Liver (tissue), 3 donors: ENCODE measurements around the gene COL20A1.

Experiments
- FOXA1 ChIP-seq: IDR thresholded peaks from 2 replicates; pipeline ENCODE4 v1.6.1; 2016; ENCODE audit warnings: antibody characterized with exemption
- JUND ChIP-seq, 2 donors: IDR thresholded peaks; 2 replicates each; pipeline ENCODE4 v1.6.1; 2016; ENCODE audit warnings: antibody characterized with exemption in 2 of 2
- RAD21 ChIP-seq, 2 donors: IDR thresholded peaks; 2 replicates each; pipeline ENCODE4 v1.6.1; 2016; ENCODE audit warnings: antibody characterized with exemption in 2 of 2, mild to moderate bottlenecking in 2 of 2
- SP1 ChIP-seq: IDR thresholded peaks from 2 replicates; pipeline ENCODE4 v1.6.1; 2018; ENCODE audit warnings: antibody characterized with exemption, mild to moderate bottlenecking
- YY1 ChIP-seq: IDR thresholded peaks from 2 replicates; pipeline ENCODE4 v1.6.1; 2016; ENCODE audit warnings: antibody characterized with exemption, mild to moderate bottlenecking
- TF ChIP-seq, protein P1 (sequence below): IDR thresholded peaks from 2 replicates; pipeline ENCODE4 v1.6.1; 2016; ENCODE audit warnings: antibody characterized with exemption
- TF ChIP-seq, protein P2 (sequence below): fragments of 150-350 bp; IDR thresholded peaks from 2 replicates; pipeline ENCODE4 v1.5.1; 2017; ENCODE audit warnings: improper control_type of control experiment, low read depth, low read length; ENCODE audit not compliant: missing input control
- TF ChIP-seq, protein P3 (sequence below): IDR thresholded peaks from 2 replicates; pipeline ENCODE4 v1.6.1; 2016; ENCODE audit warnings: antibody characterized with exemption, mild to moderate bottlenecking
- donor health status: healthy.
- donor health status: healthy.

DNA sequence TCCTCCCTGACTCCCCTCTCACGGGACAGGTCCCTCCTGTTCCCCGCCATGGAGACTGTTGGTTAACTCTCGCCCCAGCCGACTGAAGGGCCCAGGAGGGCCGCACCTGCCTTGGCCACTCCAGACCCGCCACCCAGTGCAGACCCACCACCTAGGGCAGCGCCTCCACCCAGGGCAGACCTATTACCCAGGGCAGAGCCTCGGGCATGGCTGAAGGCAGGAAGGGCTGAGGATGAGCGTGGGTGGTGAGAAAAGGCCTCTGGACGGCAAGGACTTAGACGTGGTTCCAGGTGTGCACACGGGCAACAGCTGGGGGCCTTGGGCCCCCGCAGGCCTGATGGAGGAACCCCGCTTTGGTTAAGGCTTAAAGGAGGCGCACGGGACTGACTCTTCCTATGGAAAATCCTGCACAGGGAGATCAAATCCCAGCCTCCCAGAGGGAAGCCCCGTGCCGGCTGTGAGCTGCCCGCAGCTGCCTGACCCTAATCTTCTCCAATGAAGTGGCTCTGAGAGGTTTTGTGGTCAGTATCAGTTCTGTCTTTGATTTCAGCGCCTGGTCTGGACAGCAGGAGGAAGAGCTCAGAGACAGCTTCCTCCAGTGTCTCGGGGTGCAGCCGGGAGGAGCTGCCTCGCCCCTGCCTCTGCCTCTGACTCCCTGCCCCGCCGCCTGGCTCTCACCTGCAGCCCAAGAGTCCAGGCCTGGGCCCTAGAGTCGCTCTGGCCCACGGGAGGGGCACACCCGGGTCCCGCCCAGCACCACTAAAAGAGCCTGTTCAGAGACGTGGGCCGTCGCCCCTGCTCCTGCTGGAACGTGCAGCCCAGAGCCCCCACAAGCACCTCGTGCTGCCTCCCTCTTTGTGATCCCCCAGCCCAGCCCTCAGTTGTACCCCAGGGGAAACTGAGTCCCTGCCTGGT lies 80.2 kb downstream of the COL20A1 start:
- TF ChIP-seq, protein P1, sequence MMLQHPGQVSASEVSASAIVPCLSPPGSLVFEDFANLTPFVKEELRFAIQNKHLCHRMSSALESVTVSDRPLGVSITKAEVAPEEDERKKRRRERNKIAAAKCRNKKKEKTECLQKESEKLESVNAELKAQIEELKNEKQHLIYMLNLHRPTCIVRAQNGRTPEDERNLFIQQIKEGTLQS, result no peak
- TF ChIP-seq FOXA1 (no peak), SP1 (no peak), RAD21 (IDR thresholded peaks at IDR 0.05) (no peak), JUND (IDR thresholded peaks at IDR 0.05) (no peak), YY1 (no peak)
- TF ChIP-seq, protein P2, sequence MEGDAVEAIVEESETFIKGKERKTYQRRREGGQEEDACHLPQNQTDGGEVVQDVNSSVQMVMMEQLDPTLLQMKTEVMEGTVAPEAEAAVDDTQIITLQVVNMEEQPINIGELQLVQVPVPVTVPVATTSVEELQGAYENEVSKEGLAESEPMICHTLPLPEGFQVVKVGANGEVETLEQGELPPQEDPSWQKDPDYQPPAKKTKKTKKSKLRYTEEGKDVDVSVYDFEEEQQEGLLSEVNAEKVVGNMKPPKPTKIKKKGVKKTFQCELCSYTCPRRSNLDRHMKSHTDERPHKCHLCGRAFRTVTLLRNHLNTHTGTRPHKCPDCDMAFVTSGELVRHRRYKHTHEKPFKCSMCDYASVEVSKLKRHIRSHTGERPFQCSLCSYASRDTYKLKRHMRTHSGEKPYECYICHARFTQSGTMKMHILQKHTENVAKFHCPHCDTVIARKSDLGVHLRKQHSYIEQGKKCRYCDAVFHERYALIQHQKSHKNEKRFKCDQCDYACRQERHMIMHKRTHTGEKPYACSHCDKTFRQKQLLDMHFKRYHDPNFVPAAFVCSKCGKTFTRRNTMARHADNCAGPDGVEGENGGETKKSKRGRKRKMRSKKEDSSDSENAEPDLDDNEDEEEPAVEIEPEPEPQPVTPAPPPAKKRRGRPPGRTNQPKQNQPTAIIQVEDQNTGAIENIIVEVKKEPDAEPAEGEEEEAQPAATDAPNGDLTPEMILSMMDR, result no peak
- TF ChIP-seq, protein P3, sequence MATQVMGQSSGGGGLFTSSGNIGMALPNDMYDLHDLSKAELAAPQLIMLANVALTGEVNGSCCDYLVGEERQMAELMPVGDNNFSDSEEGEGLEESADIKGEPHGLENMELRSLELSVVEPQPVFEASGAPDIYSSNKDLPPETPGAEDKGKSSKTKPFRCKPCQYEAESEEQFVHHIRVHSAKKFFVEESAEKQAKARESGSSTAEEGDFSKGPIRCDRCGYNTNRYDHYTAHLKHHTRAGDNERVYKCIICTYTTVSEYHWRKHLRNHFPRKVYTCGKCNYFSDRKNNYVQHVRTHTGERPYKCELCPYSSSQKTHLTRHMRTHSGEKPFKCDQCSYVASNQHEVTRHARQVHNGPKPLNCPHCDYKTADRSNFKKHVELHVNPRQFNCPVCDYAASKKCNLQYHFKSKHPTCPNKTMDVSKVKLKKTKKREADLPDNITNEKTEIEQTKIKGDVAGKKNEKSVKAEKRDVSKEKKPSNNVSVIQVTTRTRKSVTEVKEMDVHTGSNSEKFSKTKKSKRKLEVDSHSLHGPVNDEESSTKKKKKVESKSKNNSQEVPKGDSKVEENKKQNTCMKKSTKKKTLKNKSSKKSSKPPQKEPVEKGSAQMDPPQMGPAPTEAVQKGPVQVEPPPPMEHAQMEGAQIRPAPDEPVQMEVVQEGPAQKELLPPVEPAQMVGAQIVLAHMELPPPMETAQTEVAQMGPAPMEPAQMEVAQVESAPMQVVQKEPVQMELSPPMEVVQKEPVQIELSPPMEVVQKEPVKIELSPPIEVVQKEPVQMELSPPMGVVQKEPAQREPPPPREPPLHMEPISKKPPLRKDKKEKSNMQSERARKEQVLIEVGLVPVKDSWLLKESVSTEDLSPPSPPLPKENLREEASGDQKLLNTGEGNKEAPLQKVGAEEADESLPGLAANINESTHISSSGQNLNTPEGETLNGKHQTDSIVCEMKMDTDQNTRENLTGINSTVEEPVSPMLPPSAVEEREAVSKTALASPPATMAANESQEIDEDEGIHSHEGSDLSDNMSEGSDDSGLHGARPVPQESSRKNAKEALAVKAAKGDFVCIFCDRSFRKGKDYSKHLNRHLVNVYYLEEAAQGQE, result no peak
